Calu3 (cell line): ENCODE results near the gene SGPL1. TPM values are rescaled to one million over a fixed set of nuclear protein-coding genes. Genes with fewer than 3 reads are reported as not detected.

Experiments
- BruUV-seq: library from RNA; stranded (reverse); fragments of 400-500 nt; replicated peaks from 2 replicates; lab custom pipeline; 2021; lab: Mats Ljungman, UMichigan
- CTCF ChIA-PET: fragments of 300-600 bp; sonication (Branson Sonifier 250); formaldehyde crosslinking; loops from one replicate; lab custom pipeline; 2022; ENCODE audit warnings: antibody characterized with exemption; lab: Charles Lee
- DNase-seq: peaks from one replicate; pipeline ENCODE4 v3.0.0; 2022
- H3K27ac Mint-ChIP-seq: one replicate; pipeline ENCODE4 v1.8.0; 2022; ENCODE audit warnings: mixed read lengths; ENCODE audit not compliant: unreplicated experiment
- H3K27me3 Mint-ChIP-seq: one replicate; pipeline ENCODE4 v1.8.0; 2022; ENCODE audit warnings: mixed read lengths; ENCODE audit not compliant: unreplicated experiment
- H3K36me3 Mint-ChIP-seq: one replicate; pipeline ENCODE4 v1.8.0; 2022; ENCODE audit warnings: mild to moderate bottlenecking, moderate library complexity, mixed read lengths; ENCODE audit not compliant: insufficient read depth, unreplicated experiment
- H3K4me1 Mint-ChIP-seq: one replicate; pipeline ENCODE4 v1.8.0; 2022; ENCODE audit warnings: mild to moderate bottlenecking, low read depth, mixed read lengths; ENCODE audit not compliant: unreplicated experiment
- H3K4me3 Mint-ChIP-seq: one replicate; pipeline ENCODE4 v1.8.0; 2022; ENCODE audit warnings: mild to moderate bottlenecking, low read depth, moderate library complexity, mixed read lengths; ENCODE audit not compliant: unreplicated experiment
- H3K9me3 Mint-ChIP-seq: one replicate; pipeline ENCODE4 v1.8.0; 2022; ENCODE audit warnings: low read depth, mixed read lengths; ENCODE audit not compliant: unreplicated experiment
- intact Hi-C: fragments of 100-400 bp; cut with micrococcal nuclease; formaldehyde crosslinking; loops from one replicate; pipeline ENCODE4 v1.10.0; 2022; ENCODE audit not compliant: unreplicated experiment
- total RNA-seq: library from RNA; stranded (reverse); gene quantifications from 2 replicates; pipeline ENCODE4 v1.2.3, GENCODE V29; 2022
- TF ChIP-seq, protein P1 (sequence below): fragments of 200-600 bp; IDR thresholded peaks from one replicate; pipeline ENCODE4 v1.8.0; 2022; ENCODE audit warnings: antibody characterized with exemption; ENCODE audit not compliant: unreplicated experiment

SGPL1 gene
- total RNA-seq, 1 experiment from 2014 or later, result 84.6 TPM

DNA sequence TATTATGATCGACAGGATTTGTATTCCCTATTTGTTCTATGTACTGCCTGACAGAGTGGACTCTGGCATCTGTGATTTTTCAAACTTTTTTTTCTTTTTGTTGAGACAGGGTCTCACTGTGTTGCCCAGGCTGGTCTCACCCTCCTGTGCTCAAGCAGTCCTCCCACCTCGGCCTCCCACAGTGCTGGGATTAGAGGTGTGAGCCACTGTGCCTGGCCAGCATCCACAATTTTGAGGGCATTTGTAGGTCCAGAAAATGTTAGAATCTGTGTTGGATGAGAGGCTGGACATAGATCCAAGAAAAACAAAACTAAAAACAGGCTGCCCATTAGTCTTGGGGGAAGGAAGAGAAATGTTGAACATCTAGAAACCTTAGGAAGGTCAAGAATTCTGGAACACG, 34.3 kb downstream of the SGPL1 start:
- Mint-ChIP-seq H3K27me3 (no peaks in the 10 kb centered on the region), H3K9me3 (no peaks in the 10 kb centered on the region), H3K4me1 (peaks cover 19% of the 10 kb centered on the region), H3K36me3 (peaks cover 4% of the 10 kb centered on the region), H3K27ac (no peak overlapping the region), H3K4me3 (no peak overlapping the region)
- TF ChIP-seq, protein P1, sequence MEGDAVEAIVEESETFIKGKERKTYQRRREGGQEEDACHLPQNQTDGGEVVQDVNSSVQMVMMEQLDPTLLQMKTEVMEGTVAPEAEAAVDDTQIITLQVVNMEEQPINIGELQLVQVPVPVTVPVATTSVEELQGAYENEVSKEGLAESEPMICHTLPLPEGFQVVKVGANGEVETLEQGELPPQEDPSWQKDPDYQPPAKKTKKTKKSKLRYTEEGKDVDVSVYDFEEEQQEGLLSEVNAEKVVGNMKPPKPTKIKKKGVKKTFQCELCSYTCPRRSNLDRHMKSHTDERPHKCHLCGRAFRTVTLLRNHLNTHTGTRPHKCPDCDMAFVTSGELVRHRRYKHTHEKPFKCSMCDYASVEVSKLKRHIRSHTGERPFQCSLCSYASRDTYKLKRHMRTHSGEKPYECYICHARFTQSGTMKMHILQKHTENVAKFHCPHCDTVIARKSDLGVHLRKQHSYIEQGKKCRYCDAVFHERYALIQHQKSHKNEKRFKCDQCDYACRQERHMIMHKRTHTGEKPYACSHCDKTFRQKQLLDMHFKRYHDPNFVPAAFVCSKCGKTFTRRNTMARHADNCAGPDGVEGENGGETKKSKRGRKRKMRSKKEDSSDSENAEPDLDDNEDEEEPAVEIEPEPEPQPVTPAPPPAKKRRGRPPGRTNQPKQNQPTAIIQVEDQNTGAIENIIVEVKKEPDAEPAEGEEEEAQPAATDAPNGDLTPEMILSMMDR, result no peak
- intact Hi-C loops, result no loop called here
- CTCF ChIA-PET, result no interaction called here
- no peak for DNase-seq
- BruUV-seq, result no TSS peak

DNA sequence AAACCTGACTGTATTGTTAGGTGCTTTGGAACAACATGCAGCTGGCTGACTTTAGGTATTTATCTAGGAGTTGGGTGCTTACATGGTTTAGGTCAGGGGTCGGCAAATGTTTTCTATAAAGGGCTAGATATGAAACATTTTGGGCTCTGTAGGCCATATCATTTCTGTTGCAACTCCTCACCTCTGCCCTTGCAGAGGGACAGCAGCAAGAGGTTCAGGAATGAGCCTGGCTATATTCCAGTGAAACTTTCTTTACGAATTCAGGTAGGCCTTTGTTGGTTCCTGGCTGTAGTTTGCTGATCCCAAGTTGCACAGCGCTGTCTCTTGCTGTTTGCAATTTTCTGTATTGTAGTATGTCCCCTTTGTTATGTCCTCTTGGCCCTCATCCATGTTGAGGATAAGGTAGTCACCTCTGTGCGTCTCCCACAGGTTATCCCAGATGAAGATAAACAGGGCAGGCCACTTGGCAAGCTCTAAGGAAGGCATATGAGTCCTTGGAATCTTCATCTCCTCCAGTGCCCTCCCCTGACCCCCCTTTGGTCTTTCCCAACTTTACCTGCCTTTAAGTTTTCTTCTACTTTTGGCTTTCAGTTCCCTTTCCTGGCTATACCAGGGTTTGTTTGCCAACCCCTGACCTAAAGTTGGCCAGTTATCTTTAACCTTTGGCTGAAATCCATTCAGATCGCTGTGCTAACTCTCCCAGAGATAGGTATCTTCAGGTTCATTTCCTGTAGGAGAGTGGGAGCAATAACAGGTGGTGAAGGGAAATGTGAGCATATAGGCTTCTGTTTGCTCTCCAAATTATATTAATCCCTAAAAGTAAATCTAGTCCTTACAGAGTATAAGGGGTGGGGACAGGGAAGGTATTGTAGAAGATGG, 36.1 kb downstream of the SGPL1 start:
- BruUV-seq, result no TSS peak
- no peaks in the 10 kb centered on the region for H3K9me3 Mint-ChIP-seq
- H3K36me3 Mint-ChIP-seq, result peaks cover 4% of the 10 kb centered on the region
- H3K27ac Mint-ChIP-seq, result no peak overlapping the region
- no peak for DNase-seq
- TF ChIP-seq, protein P1, result no peak
- peaks cover 19% of the 10 kb centered on the region for H3K4me1 Mint-ChIP-seq
- CTCF ChIA-PET, result no interaction called here
- intact Hi-C loops, result no loop called here
- no peak overlapping the region for H3K4me3 Mint-ChIP-seq
- no peaks in the 10 kb centered on the region for H3K27me3 Mint-ChIP-seq

DNA sequence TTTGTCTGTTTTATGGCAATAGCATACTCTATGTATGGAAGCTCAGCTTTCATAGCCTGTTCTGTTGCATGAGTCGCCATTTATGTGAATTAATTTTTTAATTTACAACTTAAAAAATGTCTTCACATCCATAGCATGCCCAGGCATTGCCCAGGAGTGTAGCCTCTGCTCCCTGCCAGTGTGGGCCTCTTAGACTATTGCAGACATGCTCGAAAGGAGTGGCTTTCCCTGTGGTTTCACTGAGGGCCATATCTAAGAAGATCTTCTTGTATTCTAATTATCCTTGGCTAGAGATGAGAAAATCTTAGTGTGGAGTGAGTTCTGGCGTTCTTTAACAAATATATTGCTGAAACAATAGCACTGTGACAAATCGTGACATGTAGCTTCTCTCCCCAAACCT, 37.3 kb downstream of the SGPL1 start:
- TF ChIP-seq, protein P1, result no peak
- intact Hi-C loops, result no loop called here
- no TSS peak for BruUV-seq
- H3K27ac Mint-ChIP-seq, result no peak overlapping the region
- H3K27me3 Mint-ChIP-seq, result no peaks in the 10 kb centered on the region
- H3K4me1 Mint-ChIP-seq, result peaks cover 19% of the 10 kb centered on the region
- CTCF ChIA-PET, result interaction anchor here (0.9 kb wide), 1 partner anchor 20 kb away, joined by 3 read pairs; no protein-coding TSS in a partner anchor
- DNase-seq, result no peak
- H3K9me3 Mint-ChIP-seq, result no peaks in the 10 kb centered on the region
- peaks cover 4% of the 10 kb centered on the region for H3K36me3 Mint-ChIP-seq
- H3K4me3 Mint-ChIP-seq, result no peak overlapping the region

DNA sequence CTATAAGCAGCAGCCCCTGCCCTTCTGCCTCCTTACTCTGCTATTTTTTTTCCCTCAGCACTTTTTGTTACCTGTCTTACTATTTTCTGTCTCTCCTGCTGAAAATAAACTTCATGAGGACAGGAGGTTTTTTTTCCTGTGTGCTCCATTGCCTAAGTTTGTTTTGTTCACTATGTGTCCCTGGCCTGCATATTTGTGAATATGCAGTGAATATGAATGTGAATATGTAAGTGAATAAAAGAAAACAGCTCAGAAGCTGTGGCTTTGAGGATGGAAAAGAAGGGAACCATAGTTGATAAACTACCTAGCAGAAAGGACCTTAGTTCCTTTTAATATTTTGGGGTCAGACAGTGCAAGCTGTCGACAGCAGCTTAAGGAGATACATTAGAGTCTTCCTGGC, 37.7 kb downstream of the SGPL1 start:
- no TSS peak for BruUV-seq
- TF ChIP-seq, protein P1, result no peak
- Mint-ChIP-seq H3K27me3 (no peaks in the 10 kb centered on the region), H3K4me3 (no peak overlapping the region), H3K9me3 (no peaks in the 10 kb centered on the region), H3K36me3 (peaks cover 5% of the 10 kb centered on the region), H3K4me1 (peaks cover 19% of the 10 kb centered on the region), H3K27ac (no peak overlapping the region)
- CTCF ChIA-PET, result interaction anchor here (0.9 kb wide), 1 partner anchor 20 kb away, joined by 3 read pairs; no protein-coding TSS in a partner anchor
- no peak for DNase-seq
- intact Hi-C loops, result no loop called here
